Activated CD4-positive, alpha-beta memory T cell treated with anti-CD3 and anti-CD28 coated beads, Interleukin-2, amount 10 ng/mL, durations not matched to agents 7 days and 5 days (primary cell): ENCODE results near the gene KCNK17. TPM values are rescaled to one million over a fixed set of nuclear protein-coding genes. Genes with fewer than 3 reads are reported as not detected.

Experiments
- CTCF ChIA-PET: fragments of 350-600 bp; sonication (Branson Sonifier 250); formaldehyde crosslinking; loops from one replicate; lab custom pipeline; 2021; ENCODE audit warnings: antibody characterized with exemption, inconsistent platforms; lab: Charles Lee
- POLR2A ChIA-PET: fragments of 350-600 bp; sonication (Branson Sonifier 250); formaldehyde crosslinking; loops from one replicate; lab custom pipeline; 2021; ENCODE audit warnings: antibody characterized with exemption; lab: Charles Lee
- DNase-seq: peaks from one replicate; pipeline ENCODE4 v3.0.0-alpha.2; 2020
- H3K27ac Mint-ChIP-seq: one replicate; pipeline ENCODE4 v1.8.0; 2021; ENCODE audit warnings: mild to moderate bottlenecking, mixed read lengths
- H3K27me3 Mint-ChIP-seq: one replicate; pipeline ENCODE4 v1.8.0; 2021; ENCODE audit warnings: mixed read lengths
- H3K36me3 Mint-ChIP-seq: one replicate; pipeline ENCODE4 v1.8.0; 2021; ENCODE audit warnings: low read depth, mixed read lengths
- H3K4me1 Mint-ChIP-seq: one replicate; pipeline ENCODE4 v1.8.0; 2021; ENCODE audit warnings: mixed read lengths
- H3K4me3 Mint-ChIP-seq: one replicate; pipeline ENCODE4 v1.8.0; 2021; ENCODE audit warnings: mild to moderate bottlenecking, mixed read lengths
- H3K9me3 Mint-ChIP-seq: one replicate; pipeline ENCODE4 v1.8.0; 2021; ENCODE audit warnings: mixed read lengths
- total RNA-seq, 2 experiments: library from RNA; stranded (reverse); gene quantifications; one replicate each; pipeline ENCODE4 v1.2.3, GENCODE V29; 2021

Gene KCNK17
- total RNA-seq, 2 experiments from 2014 or later = not detected

- ChIA-PET POLR2A (no interaction called here), CTCF (interaction anchor here (0.6 kb wide), 1 partner anchor 420 kb away, joined by 4 read pairs; no protein-coding TSS in a partner anchor)
- Mint-ChIP-seq H3K4me1 (peaks cover 2% of the 10 kb centered on the region), H3K9me3 (no peaks in the 10 kb centered on the region), H3K27me3 (peaks cover 2% of the 10 kb centered on the region), H3K36me3 (no peaks in the 10 kb centered on the region), H3K4me3 (no peak overlapping the region), H3K27ac (no peak overlapping the region)
- DNase-seq = no peak
Measured at GRCh38 chr6:39268721-39269120, 45.5 kb downstream of the KCNK17 start.

DNA sequence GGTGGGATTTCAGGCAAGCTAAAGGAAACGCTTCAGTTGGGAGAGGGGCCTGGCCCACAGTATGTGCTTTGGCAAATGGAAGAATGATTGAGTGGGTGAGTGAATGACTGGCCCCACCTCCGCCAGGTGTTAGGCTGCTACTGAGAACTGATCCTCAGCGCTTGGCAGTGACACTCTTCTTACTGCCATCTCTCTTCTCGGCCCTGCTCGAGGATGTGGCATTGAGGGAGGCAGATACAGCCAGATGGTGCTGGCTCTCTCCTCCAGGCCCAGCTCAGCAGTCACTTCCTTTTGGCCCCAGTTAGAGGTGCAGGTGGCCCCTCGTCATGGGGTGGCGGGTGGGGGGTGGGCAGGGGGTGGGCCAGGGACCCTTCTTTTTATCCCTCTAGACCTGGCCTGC, 46.0 kb downstream of the KCNK17 start:
- Mint-ChIP-seq H3K9me3 (no peaks in the 10 kb centered on the region), H3K36me3 (no peaks in the 10 kb centered on the region), H3K4me3 (no peak overlapping the region), H3K27me3 (peaks cover 4% of the 10 kb centered on the region), H3K4me1 (peaks cover 2% of the 10 kb centered on the region), H3K27ac (no peak overlapping the region)
- ChIA-PET CTCF (interaction anchor here (0.6 kb wide), 1 partner anchor 419 kb away, joined by 4 read pairs; no protein-coding TSS in a partner anchor), POLR2A (no interaction called here)
- no peak for DNase-seq

DNA sequence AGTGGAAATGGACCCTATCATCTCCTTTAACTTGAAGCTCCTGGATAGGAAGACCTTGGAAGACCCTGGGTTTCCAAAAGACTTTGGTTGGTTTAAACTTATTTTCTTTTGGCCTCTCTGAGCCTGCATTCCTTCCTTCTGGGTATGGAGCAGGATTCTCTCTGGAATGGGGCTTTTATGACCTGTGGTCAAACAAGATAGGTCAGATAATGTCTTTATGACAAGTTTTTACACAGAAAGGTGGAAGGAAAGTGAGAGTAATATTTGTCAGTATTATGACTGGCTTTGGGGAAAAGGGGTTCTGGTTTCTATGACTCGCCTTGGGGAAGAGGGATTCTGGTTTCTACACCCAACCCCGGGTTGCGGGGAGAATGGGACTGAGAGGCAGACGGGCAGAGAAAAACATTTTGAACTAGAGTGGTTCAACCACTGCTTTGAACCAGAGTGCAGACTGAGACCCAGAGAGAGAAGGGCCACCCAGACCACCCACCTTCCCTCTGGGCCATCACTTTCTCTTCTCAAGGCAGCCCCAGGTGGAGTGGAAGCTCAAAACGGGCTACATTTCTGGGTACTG, 47.4 kb downstream of the KCNK17 start:
- Mint-ChIP-seq H3K27ac (no peak overlapping the region), H3K4me1 (peaks cover 2% of the 10 kb centered on the region), H3K4me3 (no peak overlapping the region), H3K9me3 (no peaks in the 10 kb centered on the region), H3K36me3 (no peaks in the 10 kb centered on the region), H3K27me3 (peaks cover 7% of the 10 kb centered on the region)
- no peak for DNase-seq
- POLR2A ChIA-PET = no interaction called here
- CTCF ChIA-PET = interaction anchor here (1.2 kb wide), 1 partner anchor 38 kb away, joined by 3 read pairs; the partner anchor contains the start of gene KCNK5

DNA sequence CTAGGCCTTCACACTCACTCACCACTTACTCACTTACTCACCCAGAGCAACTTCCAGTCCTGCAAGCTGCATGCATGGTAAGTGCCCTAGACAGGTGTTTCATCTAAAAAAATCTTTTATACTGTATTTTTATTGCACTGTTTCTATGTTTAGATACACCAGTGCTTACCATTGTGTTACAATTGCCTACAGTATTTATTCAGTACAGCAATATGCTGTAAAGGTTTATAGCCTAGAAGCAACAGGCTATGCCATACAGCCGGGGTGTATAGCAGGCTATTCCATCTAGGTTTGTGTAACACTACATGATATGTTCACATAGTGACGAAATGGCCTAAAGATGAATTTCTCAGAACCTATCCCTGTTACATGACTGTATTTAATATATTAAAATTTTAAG, 47.8 kb downstream of the KCNK17 start:
- Mint-ChIP-seq H3K36me3 (no peaks in the 10 kb centered on the region), H3K27ac (no peak overlapping the region), H3K27me3 (peaks cover 9% of the 10 kb centered on the region), H3K4me3 (no peak overlapping the region), H3K4me1 (peaks cover 2% of the 10 kb centered on the region), H3K9me3 (no peaks in the 10 kb centered on the region)
- DNase-seq = no peak
- ChIA-PET CTCF (no interaction called here), POLR2A (no interaction called here)

DNA sequence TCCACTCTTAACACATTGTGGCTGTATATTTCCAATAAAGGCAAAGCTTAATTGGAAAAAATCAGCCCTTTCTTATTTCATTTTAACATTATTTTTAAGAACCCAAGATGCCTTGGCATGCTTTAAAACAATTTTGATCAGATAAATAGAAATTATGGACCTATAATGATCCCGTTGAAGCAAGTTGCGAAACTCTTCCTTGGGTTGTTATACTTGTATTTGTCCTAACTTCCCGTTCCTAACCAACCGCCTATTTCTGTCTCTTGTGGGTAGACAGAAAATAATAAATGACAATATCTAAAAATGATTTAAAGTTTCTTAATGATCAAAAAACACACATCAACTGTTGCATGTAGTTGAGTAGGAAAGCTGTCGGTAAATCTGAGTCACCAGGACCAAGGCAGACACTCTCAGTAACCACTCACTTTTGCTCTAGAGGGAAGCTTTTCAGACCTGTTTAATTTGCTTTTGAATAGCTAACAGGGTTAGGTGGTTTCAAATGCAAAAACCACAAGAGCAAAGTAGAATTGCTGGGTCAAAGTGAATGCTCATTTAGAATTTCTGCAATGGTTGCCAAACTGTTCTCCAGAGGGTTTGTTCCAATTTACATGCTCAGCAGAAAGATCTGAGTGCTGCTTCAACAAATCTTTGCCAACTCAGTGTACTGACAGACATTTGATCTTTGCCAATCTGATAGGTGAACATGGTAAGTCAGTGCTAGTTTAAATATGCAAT, 50.7 kb downstream of the KCNK17 start:
- POLR2A ChIA-PET = no interaction called here
- CTCF ChIA-PET = interaction anchor here (1.6 to 2.4 kb wide), 2 partner anchors 40 to 98 kb away, joined by 6 to 9 read pairs; no protein-coding TSS in a partner anchor
- no peak for DNase-seq

DNA sequence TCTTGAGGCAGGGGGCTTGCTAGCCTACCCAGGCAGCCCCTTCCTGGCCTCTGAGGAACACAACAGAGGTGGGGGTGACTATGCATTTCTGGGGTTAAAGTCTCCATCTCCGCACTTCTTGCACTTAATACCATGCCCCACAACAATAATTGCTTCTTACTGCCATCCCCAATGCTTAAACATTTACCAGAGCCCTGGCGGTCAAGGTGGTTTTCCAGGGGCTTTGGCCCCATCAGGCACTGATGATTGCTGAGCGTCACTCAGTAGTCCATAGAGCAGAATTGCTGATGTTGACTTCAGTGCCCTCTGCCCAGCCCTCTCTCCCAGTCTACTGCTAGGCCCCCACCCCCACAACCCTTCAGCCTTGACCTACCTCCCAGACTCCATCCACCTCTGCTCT, 52.5 kb downstream of the KCNK17 start:
- no peak for DNase-seq
- no peaks in the 10 kb centered on the region for H3K36me3 Mint-ChIP-seq
- peaks cover 2% of the 10 kb centered on the region for H3K4me1 Mint-ChIP-seq
- CTCF ChIA-PET = interaction anchor here (2.4 kb wide), 1 partner anchor 41 kb away, joined by 6 read pairs; no protein-coding TSS in a partner anchor
- H3K27ac Mint-ChIP-seq = no peak overlapping the region
- no peak overlapping the region for H3K4me3 Mint-ChIP-seq
- H3K9me3 Mint-ChIP-seq = no peaks in the 10 kb centered on the region
- POLR2A ChIA-PET = no interaction called here
- H3K27me3 Mint-ChIP-seq = peaks cover 13% of the 10 kb centered on the region

More for the DNA sequence above, 50.7 kb downstream of the KCNK17 start:
- H3K27ac Mint-ChIP-seq = no peak overlapping the region
- H3K4me3 Mint-ChIP-seq = no peak overlapping the region
- no peaks in the 10 kb centered on the region for H3K36me3 Mint-ChIP-seq
- peaks cover 13% of the 10 kb centered on the region for H3K27me3 Mint-ChIP-seq
- peaks cover 2% of the 10 kb centered on the region for H3K4me1 Mint-ChIP-seq
- H3K9me3 Mint-ChIP-seq = no peaks in the 10 kb centered on the region

DNA sequence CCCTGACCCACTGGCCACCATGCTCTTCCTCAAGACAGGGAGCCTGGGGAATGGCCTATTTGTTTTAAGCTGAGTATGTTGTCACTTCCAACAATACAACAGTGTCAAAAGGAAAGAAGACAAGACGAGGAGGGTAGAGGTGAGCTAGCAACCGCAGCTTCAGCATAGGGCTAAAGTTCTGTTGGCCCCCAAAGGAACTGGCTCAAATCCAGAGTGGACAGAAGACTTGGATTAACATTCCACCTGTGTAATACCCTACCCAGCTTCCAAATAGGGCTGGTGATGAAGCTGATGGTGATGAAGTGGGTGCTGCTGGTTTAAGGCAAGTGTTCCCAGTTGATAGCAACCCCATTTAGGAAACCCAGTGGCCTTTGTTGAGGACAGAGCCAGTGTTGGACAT, 53.3 kb downstream of the KCNK17 start:
- H3K36me3 Mint-ChIP-seq = no peaks in the 10 kb centered on the region

GRCh38 chr6:39260456-39260855, 53.8 kb downstream of the KCNK17 start:
- Mint-ChIP-seq H3K27ac (no peak overlapping the region), H3K9me3 (no peaks in the 10 kb centered on the region), H3K4me1 (peaks cover 2% of the 10 kb centered on the region), H3K27me3 (peaks cover 13% of the 10 kb centered on the region), H3K4me3 (no peak overlapping the region), H3K36me3 (no peaks in the 10 kb centered on the region)
- no peak for DNase-seq
- POLR2A ChIA-PET = no interaction called here
- CTCF ChIA-PET = interaction anchor here (0.6 kb wide), 1 partner anchor 46 kb away, joined by 3 read pairs; no protein-coding TSS in a partner anchor

More for the DNA sequence above, 53.3 kb downstream of the KCNK17 start:
- no peak overlapping the region for H3K4me3 Mint-ChIP-seq
- peaks cover 13% of the 10 kb centered on the region for H3K27me3 Mint-ChIP-seq
- ChIA-PET POLR2A (no interaction called here), CTCF (no interaction called here)
- H3K27ac Mint-ChIP-seq = no peak overlapping the region
- H3K4me1 Mint-ChIP-seq = peaks cover 2% of the 10 kb centered on the region
- no peak for DNase-seq
- H3K9me3 Mint-ChIP-seq = no peaks in the 10 kb centered on the region

DNA sequence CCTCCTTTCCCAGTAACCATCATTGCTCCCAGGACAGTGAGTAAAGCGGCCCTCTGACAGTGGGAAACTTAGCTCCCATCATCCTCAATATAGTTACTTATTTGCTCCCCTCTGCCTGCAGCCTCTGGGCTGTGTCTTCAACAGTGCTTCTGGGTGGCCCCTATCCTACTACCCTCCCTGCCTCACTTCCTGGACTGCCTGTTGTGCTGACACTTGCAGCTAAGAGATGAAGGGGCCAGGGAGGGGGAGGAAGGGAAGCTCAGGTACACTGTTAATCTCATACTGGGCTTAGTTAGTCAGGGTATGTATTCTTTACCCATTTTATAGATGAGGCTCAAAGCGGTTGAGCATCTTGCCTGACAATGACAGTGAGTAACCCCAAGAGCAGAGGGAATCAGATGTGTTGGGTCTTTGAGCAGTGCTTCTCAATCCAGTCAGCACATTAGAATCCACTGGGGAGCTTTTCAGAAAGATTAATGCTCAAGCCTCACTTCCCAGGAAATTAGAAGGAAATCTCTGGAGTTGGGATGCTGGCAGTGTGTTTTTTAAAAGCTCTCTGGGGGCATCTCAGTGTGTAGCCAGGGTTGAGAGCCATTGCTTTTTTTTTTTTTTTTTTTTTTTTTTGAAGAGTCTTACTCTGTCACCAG, 57.8 kb downstream of the KCNK17 start:
- H3K27ac Mint-ChIP-seq = no peak overlapping the region
- no peaks in the 10 kb centered on the region for H3K4me1 Mint-ChIP-seq
- H3K27me3 Mint-ChIP-seq = peaks cover 16% of the 10 kb centered on the region
- POLR2A ChIA-PET = interaction anchor here (0.7 kb wide), 1 partner anchor 16 kb away, joined by 3 read pairs; no protein-coding TSS in a partner anchor
- no peak overlapping the region for H3K4me3 Mint-ChIP-seq
- CTCF ChIA-PET = no interaction called here
- no peaks in the 10 kb centered on the region for H3K36me3 Mint-ChIP-seq
- no peak for DNase-seq
- H3K9me3 Mint-ChIP-seq = no peaks in the 10 kb centered on the region

DNA sequence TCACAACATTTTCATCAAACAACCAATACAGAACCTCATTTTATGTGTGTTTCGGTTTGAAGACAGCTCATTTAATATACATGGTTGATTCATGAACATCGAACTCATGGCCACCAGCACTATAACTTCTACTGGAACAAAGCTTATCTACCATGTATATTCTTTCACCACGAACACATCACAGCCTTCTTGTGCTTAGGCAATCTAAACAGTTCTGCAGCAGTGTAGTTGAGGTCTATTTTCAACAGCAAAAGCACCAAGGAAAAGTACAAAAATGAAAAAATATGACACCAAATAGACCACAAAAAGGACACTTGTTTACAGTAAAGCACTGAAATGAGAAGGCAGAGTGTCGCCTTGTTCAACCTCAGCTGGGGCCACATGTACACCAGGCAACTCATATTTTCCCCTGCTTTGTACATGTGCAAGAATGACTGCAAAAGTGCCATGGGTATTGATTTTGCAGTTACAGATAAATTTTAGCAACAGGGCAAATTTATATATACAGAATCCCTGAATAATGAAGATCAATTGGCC, 59.2 kb downstream of the KCNK17 start:
- DNase-seq = no peak
- Mint-ChIP-seq H3K9me3 (no peaks in the 10 kb centered on the region), H3K27ac (no peak overlapping the region), H3K4me1 (no peaks in the 10 kb centered on the region), H3K36me3 (no peaks in the 10 kb centered on the region), H3K27me3 (peaks cover 19% of the 10 kb centered on the region), H3K4me3 (no peak overlapping the region)
- POLR2A ChIA-PET = no interaction called here
- CTCF ChIA-PET = no interaction called here

GRCh38 chr6:39251406-39251805, 62.8 kb downstream of the KCNK17 start:
- H3K4me3 Mint-ChIP-seq = no peak overlapping the region
- CTCF ChIA-PET = no interaction called here
- no peak for DNase-seq
- H3K4me1 Mint-ChIP-seq = peaks cover 4% of the 10 kb centered on the region
- H3K27me3 Mint-ChIP-seq = peaks cover 17% of the 10 kb centered on the region
- POLR2A ChIA-PET = no interaction called here
- no peak overlapping the region for H3K27ac Mint-ChIP-seq
- H3K9me3 Mint-ChIP-seq = no peaks in the 10 kb centered on the region
- H3K36me3 Mint-ChIP-seq = no peaks in the 10 kb centered on the region

GRCh38 chr6:39250507-39250906, 63.7 kb downstream of the KCNK17 start:
- H3K4me3 Mint-ChIP-seq = no peak overlapping the region

DNA sequence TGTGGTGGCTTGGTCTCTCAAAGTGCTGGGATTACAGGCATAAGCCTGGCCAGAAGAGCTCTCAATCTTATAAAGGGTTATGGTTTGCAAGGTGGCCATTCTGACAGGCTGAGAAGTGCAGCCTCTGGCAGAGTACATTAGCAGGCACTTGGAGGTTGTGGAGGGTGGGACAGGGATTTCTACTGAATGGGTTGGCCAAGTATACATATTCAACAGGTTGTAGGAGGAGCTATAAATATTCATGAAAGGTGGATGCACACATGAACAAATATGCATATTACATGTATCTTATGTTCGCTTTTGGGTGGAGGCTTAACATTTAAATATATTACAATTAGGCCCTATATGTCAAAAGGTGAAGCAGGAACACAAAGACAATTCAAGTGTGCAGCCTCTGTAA, 64.9 kb downstream of the KCNK17 start:
- H3K36me3 Mint-ChIP-seq = no peaks in the 10 kb centered on the region
- DNase-seq = no peak
- no peak overlapping the region for H3K27ac Mint-ChIP-seq
- H3K27me3 Mint-ChIP-seq = peaks cover 17% of the 10 kb centered on the region
- POLR2A ChIA-PET = no interaction called here
- H3K9me3 Mint-ChIP-seq = no peaks in the 10 kb centered on the region
- H3K4me1 Mint-ChIP-seq = peaks cover 4% of the 10 kb centered on the region
- CTCF ChIA-PET = no interaction called here
- no peak overlapping the region for H3K4me3 Mint-ChIP-seq

More at GRCh38 chr6:39250507-39250906, 63.7 kb downstream of the KCNK17 start:
- CTCF ChIA-PET = no interaction called here
- H3K27me3 Mint-ChIP-seq = peaks cover 17% of the 10 kb centered on the region
- POLR2A ChIA-PET = no interaction called here
- peaks cover 4% of the 10 kb centered on the region for H3K4me1 Mint-ChIP-seq
- no peak for DNase-seq
- no peaks in the 10 kb centered on the region for H3K36me3 Mint-ChIP-seq
- no peak overlapping the region for H3K27ac Mint-ChIP-seq
- H3K9me3 Mint-ChIP-seq = no peaks in the 10 kb centered on the region
